Activated naive CD4-positive, alpha-beta T cell treated with anti-CD3 and anti-CD28 coated beads, Interleukin-2, amount 50 U/mL, for 16 hours (primary cell): ENCODE measurements around the gene ENKD1.

Experiments used
- DNase-seq: peaks from one replicate; pipeline ENCODE4 v3.0.0-alpha.2; 2020

Gene ENKD1

GRCh38 chr16:67661886-67662652, 4.5 kb downstream of the ENKD1 start:
- DNase-seq: no peak

- DNase-seq: peak; percentile 31
These were observed 5.3 kb downstream of the ENKD1 start for GRCh38 chr16:67661101-67661761.

- DNase-seq: peak; percentile 95
These were observed 6.0 kb downstream of the ENKD1 start, which contains the start of gene PARD6A for GRCh38 chr16:67660564-67661028. Gene PARD6A, plus strand, starts transcription at chr16:67660960. Its CDS starts 79 bp downstream, at chr16:67661039.

GRCh38 chr16:67659675-67660563, 6.6 kb downstream of the ENKD1 start, which contains the start of gene ACD:
Gene ACD, minus strand, starts transcription at chr16:67660260. Its CDS starts 40 bp downstream, at chr16:67660220.
- DNase-seq: peak; percentile 91

- no peak for DNase-seq
These were observed 7.5 kb downstream of the ENKD1 start for GRCh38 chr16:67658849-67659674.

GRCh38 chr16:67657751-67658518, 8.6 kb downstream of the ENKD1 start:
- no peak for DNase-seq

GRCh38 chr16:67657017-67657608, 9.4 kb downstream of the ENKD1 start:
- DNase-seq: no peak

GRCh38 chr16:67656344-67657016, 10.1 kb downstream of the ENKD1 start:
- DNase-seq: no peak

GRCh38 chr16:67655363-67655762, 11.2 kb downstream of the ENKD1 start:
- DNase-seq: no peak

GRCh38 chr16:67654403-67654911, 12.1 kb downstream of the ENKD1 start:
- no peak for DNase-seq

GRCh38 chr16:67653789-67654402, 12.7 kb downstream of the ENKD1 start:
- DNase-seq: no peak

- DNase-seq: no peak
These were observed 13.3 kb downstream of the ENKD1 start for GRCh38 chr16:67653128-67653788.

- no peak for DNase-seq
These were observed 13.9 kb downstream of the ENKD1 start for GRCh38 chr16:67652578-67653127.

GRCh38 chr16:67651847-67652246, 14.7 kb downstream of the ENKD1 start:
- no peak for DNase-seq

GRCh38 chr16:67651039-67651438, 15.5 kb downstream of the ENKD1 start:
- DNase-seq: no peak

- no peak for DNase-seq
These were observed 16.5 kb downstream of the ENKD1 start for GRCh38 chr16:67650023-67650422.

- DNase-seq: no peak
These were observed 17.0 kb downstream of the ENKD1 start for GRCh38 chr16:67649494-67649931.

GRCh38 chr16:67648764-67649407, 17.7 kb downstream of the ENKD1 start:
- DNase-seq: no peak
